SK-N-SH (cell line): Measurements from ENCODE around the gene PIGB.

Source experiments
- EP300 ChIP-seq, 2 experiments: IDR thresholded peaks; 2 replicates each; pipeline versions ENCODE4 v1.4.0 to v1.6.1; 2012; ENCODE audit warnings: borderline replicate concordance in 1 of 2, low read depth in 1 of 2, low read length in 1 of 2
- EZH2phosphoT487 ChIP-seq: fragments of 200-600 bp; sonication (generic); IDR thresholded peaks from 2 replicates; pipeline ENCODE4 v1.6.1; 2017; ENCODE audit warnings: low read depth, mixed run types, mild to moderate bottlenecking, antibody characterized with exemption, moderate library complexity, borderline replicate concordance
- FOSL2 ChIP-seq: IDR thresholded peaks from 2 replicates; pipeline ENCODE4 v1.4.0; 2012; ENCODE audit warnings: low read depth, mild to moderate bottlenecking, moderate library complexity, borderline replicate concordance
- FOXM1 ChIP-seq: IDR thresholded peaks from 2 replicates; pipeline ENCODE4 v1.4.0; 2012; ENCODE audit warnings: low read depth, mild to moderate bottlenecking
- REST ChIP-seq: IDR thresholded peaks from 2 replicates; pipeline ENCODE4 v1.6.1; 2012; ENCODE audit warnings: mild to moderate bottlenecking, low read depth, low read length, moderate library complexity
- RXRA ChIP-seq: IDR thresholded peaks from 2 replicates; pipeline ENCODE4 v1.4.0; 2012; ENCODE audit warnings: low read depth, mild to moderate bottlenecking, borderline replicate concordance
- SIN3A ChIP-seq: IDR thresholded peaks from 2 replicates; pipeline ENCODE4 v1.6.1; 2012; ENCODE audit warnings: low read depth, mild to moderate bottlenecking, low read length, moderate library complexity, borderline replicate concordance
- TAF1 ChIP-seq: IDR thresholded peaks from 2 replicates; pipeline ENCODE4 v1.6.1; 2012; ENCODE audit warnings: low read depth, mild to moderate bottlenecking, low read length, moderate library complexity, borderline replicate concordance
- TF ChIP-seq, protein P1 (sequence below): fragments of 200-600 bp; sonication (generic); IDR thresholded peaks from 2 replicates; pipeline ENCODE4 v1.6.1; 2017; ENCODE audit warnings: antibody characterized with exemption, mild to moderate bottlenecking, moderate library complexity

DNA sequence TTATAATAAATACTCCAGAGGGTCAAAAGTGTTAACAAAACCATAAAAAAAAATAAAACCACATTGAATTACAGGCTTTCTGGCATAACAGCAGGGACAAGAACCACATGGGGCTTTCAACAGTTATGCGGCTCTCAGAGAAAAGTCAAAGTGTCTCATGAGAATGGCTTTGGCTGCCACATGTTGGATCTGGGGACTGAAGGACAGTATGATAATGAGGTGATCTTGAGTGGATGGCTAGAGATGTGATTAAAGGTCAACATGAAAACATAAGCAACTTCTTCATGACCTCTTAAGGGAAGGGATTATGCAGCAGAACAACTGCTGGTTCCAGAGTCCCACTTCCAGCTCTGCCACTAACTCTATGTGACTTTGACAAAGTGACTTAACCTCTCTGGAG lies 34.6 kb upstream of the PIGB start:
- TF ChIP-seq, protein P1, sequence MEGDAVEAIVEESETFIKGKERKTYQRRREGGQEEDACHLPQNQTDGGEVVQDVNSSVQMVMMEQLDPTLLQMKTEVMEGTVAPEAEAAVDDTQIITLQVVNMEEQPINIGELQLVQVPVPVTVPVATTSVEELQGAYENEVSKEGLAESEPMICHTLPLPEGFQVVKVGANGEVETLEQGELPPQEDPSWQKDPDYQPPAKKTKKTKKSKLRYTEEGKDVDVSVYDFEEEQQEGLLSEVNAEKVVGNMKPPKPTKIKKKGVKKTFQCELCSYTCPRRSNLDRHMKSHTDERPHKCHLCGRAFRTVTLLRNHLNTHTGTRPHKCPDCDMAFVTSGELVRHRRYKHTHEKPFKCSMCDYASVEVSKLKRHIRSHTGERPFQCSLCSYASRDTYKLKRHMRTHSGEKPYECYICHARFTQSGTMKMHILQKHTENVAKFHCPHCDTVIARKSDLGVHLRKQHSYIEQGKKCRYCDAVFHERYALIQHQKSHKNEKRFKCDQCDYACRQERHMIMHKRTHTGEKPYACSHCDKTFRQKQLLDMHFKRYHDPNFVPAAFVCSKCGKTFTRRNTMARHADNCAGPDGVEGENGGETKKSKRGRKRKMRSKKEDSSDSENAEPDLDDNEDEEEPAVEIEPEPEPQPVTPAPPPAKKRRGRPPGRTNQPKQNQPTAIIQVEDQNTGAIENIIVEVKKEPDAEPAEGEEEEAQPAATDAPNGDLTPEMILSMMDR = no peak
- TF ChIP-seq EZH2phosphoT487 (no peak), FOSL2 (no peak), TAF1 (no peak), SIN3A (no peak), FOXM1 (no peak), EP300 (IDR thresholded peaks at IDR 0.05; ENCODE audit: borderline replicate concordance in 1 of 2, low read depth in 1 of 2, low read length in 1 of 2) (no peak), RXRA (no peak), REST (no peak)
